Neural crest cell (in vitro differentiated cells): Measurements from ENCODE around the gene RELB. TPM values are rescaled to one million over a fixed set of nuclear protein-coding genes. Genes with fewer than 3 reads are reported as not detected.

Experiments
- DNase-seq: peaks from one replicate; pipeline ENCODE4 v3.0.0; 2021; ENCODE audit warnings: low read depth, mixed read lengths, low spot score
- H3K27ac Mint-ChIP-seq: one replicate; pipeline ENCODE4 v1.8.0; 2021; ENCODE audit warnings: mild to moderate bottlenecking, mixed read lengths; ENCODE audit not compliant: unreplicated experiment
- H3K27me3 Mint-ChIP-seq: 2 replicates; pipeline ENCODE4 v1.8.0; 2021; ENCODE audit warnings: low read depth, mild to moderate bottlenecking, mixed read lengths
- H3K36me3 Mint-ChIP-seq: 2 replicates; pipeline ENCODE4 v1.8.0; 2021; ENCODE audit warnings: low read depth, mild to moderate bottlenecking, mixed read lengths
- H3K4me1 Mint-ChIP-seq: 2 replicates; pipeline ENCODE4 v1.8.0; 2021; ENCODE audit warnings: mixed read lengths
- H3K4me3 Mint-ChIP-seq: one replicate; pipeline ENCODE4 v1.8.0; 2021; ENCODE audit warnings: mild to moderate bottlenecking, mixed read lengths
- H3K9me3 Mint-ChIP-seq: 2 replicates; pipeline ENCODE4 v1.8.0; 2021; ENCODE audit warnings: mixed read lengths
- total RNA-seq: library from RNA; stranded (reverse); gene quantifications from 2 replicates; pipeline ENCODE4 v1.2.1, GENCODE V29; 2021
- TF ChIP-seq, protein P1 (sequence below): fragments of 200-600 bp; sonication (generic); conservative IDR thresholded peaks from 2 replicates; pipeline ENCODE4 v1.5.0; 2021; ENCODE audit warnings: antibody characterized with exemption, mild to moderate bottlenecking

The RELB gene
- total RNA-seq, 1 donor from 2014 or later = 3.1 TPM

DNA sequence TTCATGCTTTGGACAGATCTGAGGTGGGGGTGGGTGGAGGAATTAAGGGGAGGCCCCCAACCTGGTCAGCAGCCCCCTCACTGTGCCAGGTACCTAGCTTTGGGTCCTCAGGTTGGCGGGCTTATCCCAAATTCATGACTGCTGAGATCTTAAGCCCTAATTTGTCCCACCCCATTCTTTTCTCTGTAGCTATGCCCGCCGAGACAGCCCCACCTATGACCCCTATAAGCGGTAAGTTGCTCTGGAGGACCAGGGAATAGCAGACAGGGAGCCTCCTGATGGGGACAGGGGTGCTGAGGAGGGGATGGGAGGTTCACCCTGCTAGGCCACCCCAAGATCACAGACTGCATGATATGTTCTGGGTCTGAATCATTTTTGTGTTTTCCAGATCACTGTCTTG is 60.7 kb downstream of the RELB start:
- no peak for DNase-seq
- H3K36me3 Mint-ChIP-seq = peaks cover 12% of the 10 kb centered on the region
- no peaks in the 10 kb centered on the region for H3K9me3 Mint-ChIP-seq
- H3K27me3 Mint-ChIP-seq = no peaks in the 10 kb centered on the region
- TF ChIP-seq, protein P1, sequence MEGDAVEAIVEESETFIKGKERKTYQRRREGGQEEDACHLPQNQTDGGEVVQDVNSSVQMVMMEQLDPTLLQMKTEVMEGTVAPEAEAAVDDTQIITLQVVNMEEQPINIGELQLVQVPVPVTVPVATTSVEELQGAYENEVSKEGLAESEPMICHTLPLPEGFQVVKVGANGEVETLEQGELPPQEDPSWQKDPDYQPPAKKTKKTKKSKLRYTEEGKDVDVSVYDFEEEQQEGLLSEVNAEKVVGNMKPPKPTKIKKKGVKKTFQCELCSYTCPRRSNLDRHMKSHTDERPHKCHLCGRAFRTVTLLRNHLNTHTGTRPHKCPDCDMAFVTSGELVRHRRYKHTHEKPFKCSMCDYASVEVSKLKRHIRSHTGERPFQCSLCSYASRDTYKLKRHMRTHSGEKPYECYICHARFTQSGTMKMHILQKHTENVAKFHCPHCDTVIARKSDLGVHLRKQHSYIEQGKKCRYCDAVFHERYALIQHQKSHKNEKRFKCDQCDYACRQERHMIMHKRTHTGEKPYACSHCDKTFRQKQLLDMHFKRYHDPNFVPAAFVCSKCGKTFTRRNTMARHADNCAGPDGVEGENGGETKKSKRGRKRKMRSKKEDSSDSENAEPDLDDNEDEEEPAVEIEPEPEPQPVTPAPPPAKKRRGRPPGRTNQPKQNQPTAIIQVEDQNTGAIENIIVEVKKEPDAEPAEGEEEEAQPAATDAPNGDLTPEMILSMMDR = no peak
- no peak overlapping the region for H3K27ac Mint-ChIP-seq
- H3K4me3 Mint-ChIP-seq = no peak overlapping the region
- H3K4me1 Mint-ChIP-seq = no peaks in the 10 kb centered on the region

GRCh38 chr19:45063851-45064801 is 62.9 kb downstream of the RELB start:
- no peak for DNase-seq
- H3K27ac Mint-ChIP-seq = no peak overlapping the region
- peaks cover 8% of the 10 kb centered on the region for H3K36me3 Mint-ChIP-seq
- H3K9me3 Mint-ChIP-seq = no peaks in the 10 kb centered on the region
- H3K4me1 Mint-ChIP-seq = no peaks in the 10 kb centered on the region
- TF ChIP-seq, protein P1 = no peak
- no peaks in the 10 kb centered on the region for H3K27me3 Mint-ChIP-seq
- H3K4me3 Mint-ChIP-seq = no peak overlapping the region

DNA sequence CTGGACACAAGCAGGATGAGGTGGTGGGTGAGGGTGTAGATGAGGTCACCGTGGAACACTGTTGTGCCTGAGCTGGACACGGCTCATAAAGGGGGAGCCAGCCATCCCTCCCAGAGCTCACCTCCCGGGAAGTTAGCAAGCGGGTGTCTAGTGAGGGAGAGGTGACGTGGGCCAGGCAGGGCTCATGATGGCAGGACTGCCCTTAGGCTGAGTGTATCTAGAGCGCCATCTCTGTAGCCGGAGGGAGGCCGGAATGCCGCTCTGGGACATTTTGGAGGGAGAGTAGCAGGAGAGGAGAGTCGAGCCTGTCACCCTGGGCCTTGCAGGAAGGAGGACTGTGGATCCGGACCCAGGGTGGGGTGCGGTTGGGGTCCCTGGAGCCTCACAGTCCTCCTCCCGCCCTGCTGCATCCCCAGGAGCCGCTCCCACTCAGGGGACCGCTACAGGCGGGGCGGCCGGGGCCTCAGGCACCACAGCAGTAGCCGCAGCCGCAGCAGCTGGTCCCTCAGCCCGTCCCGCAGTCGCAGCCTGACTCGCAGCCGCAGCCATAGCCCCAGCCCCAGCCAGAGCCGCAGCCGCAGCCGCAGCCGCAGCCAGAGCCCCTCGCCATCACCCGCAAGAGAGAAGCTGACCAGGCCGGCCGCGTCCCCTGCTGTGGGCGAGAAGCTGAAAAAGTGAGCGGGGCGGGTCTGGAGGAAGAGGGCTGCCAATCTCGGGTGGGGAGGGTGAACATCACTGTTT is 65.8 kb downstream of the RELB start:
- DNase-seq = no peak
- TF ChIP-seq, protein P1 = no peak
- no peak overlapping the region for H3K4me3 Mint-ChIP-seq
- no peaks in the 10 kb centered on the region for H3K4me1 Mint-ChIP-seq
- H3K36me3 Mint-ChIP-seq = peaks cover 3% of the 10 kb centered on the region
- no peaks in the 10 kb centered on the region for H3K27me3 Mint-ChIP-seq
- no peaks in the 10 kb centered on the region for H3K9me3 Mint-ChIP-seq
- H3K27ac Mint-ChIP-seq = no peak overlapping the region

DNA sequence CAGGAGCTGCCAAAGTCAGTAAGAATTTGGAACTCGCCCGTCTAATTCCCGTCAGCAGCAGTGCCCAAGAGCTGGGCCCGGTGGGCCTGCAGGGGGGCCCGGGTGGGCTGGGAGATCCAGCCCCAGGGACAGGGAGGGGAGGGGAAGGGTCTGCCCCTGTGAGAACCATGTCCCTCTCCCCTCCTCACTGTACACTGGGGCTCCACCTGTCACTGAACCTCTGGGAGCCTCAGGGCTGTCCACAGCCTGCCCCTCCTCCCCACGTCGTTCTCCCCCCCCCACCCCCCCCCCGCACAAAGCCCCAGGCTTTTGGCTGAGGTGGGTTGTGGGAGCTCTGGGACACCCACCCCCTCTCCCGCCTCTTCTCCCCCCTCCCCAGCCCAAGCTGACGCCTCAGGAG is 66.8 kb downstream of the RELB start:
- TF ChIP-seq, protein P1 = no peak
- no peaks in the 10 kb centered on the region for H3K9me3 Mint-ChIP-seq
- no peak for DNase-seq
- H3K4me3 Mint-ChIP-seq = no peak overlapping the region
- no peak overlapping the region for H3K27ac Mint-ChIP-seq
- no peaks in the 10 kb centered on the region for H3K4me1 Mint-ChIP-seq
- no peaks in the 10 kb centered on the region for H3K27me3 Mint-ChIP-seq
- H3K36me3 Mint-ChIP-seq = no peaks in the 10 kb centered on the region

GRCh38 chr19:45069056-45069455 is 67.8 kb downstream of the RELB start:
- Mint-ChIP-seq H3K27me3 (no peaks in the 10 kb centered on the region), H3K9me3 (no peaks in the 10 kb centered on the region), H3K27ac (no peak overlapping the region), H3K36me3 (no peaks in the 10 kb centered on the region), H3K4me1 (no peaks in the 10 kb centered on the region), H3K4me3 (peak overlapping the region; percentile 15)
- DNase-seq = no peak
- TF ChIP-seq, protein P1 = no peak
